Natural killer cell (primary cell): ENCODE measurements around the gene PTPRT. TPM values are rescaled to one million over a fixed set of nuclear protein-coding genes. Genes with fewer than 3 reads are reported as not detected.

Experiments used
- ATAC-seq, 3 donors: fragments of 150-1000 bp in 2 of 3; fragments of 200-7000 bp in 1 of 3; cut with Tn5 transposase; 1 replicate in 1 of 3; 2 replicates in 2 of 3; pipeline ENCODE4 v1.10.0; 2021; ENCODE audit warnings: mild to moderate bottlenecking in 2 of 3, moderate library complexity in 2 of 3
- DNase-seq, 2 donors: peaks; one replicate each; pipeline versions ENCODE4 v3.0.0 to v3.0.0-alpha.2; 2013 to 2021; ENCODE audit warnings: mixed read lengths in 1 of 2
- H3K27ac ChIP-seq: one replicate; pipeline ENCODE4 v1.5.1; 2013; ENCODE audit warnings: mild to moderate bottlenecking, low read length
- H3K27me3 ChIP-seq: one replicate; pipeline ENCODE4 v1.6.1; 2013; ENCODE audit warnings: low read length; ENCODE audit not compliant: control insufficient read depth, insufficient read depth
- H3K36me3 ChIP-seq: one replicate; pipeline ENCODE4 v1.6.1; 2013; ENCODE audit warnings: low read length; ENCODE audit not compliant: control insufficient read depth, insufficient read depth
- H3K4me1 ChIP-seq: one replicate; pipeline ENCODE4 v1.6.1; 2013; ENCODE audit warnings: low read length; ENCODE audit not compliant: control insufficient read depth, insufficient read depth
- H3K4me3 ChIP-seq: one replicate; pipeline ENCODE4 v1.5.1; 2013; ENCODE audit warnings: low read length
- H3K9me3 ChIP-seq: one replicate; pipeline ENCODE4 v1.6.1; 2013; ENCODE audit warnings: low read length; ENCODE audit not compliant: control insufficient read depth, insufficient read depth
- H3K27ac Mint-ChIP-seq, 2 donors: one replicate each; pipeline ENCODE4 v1.8.0; 2022; ENCODE audit warnings: mild to moderate bottlenecking in 2 of 2, mixed read lengths in 2 of 2, moderate library complexity in 1 of 2
- H3K27me3 Mint-ChIP-seq, 2 donors: one replicate each; pipeline ENCODE4 v1.8.0; 2022; ENCODE audit warnings: low read depth in 2 of 2, mixed read lengths in 2 of 2
- H3K36me3 Mint-ChIP-seq: one replicate; pipeline ENCODE4 v1.8.0; 2022; ENCODE audit warnings: mixed read lengths
- H3K4me1 Mint-ChIP-seq, 2 donors: one replicate each; pipeline ENCODE4 v1.8.0; 2022; ENCODE audit warnings: mixed read lengths in 2 of 2
- H3K4me3 Mint-ChIP-seq: one replicate; pipeline ENCODE4 v1.8.0; 2022; ENCODE audit warnings: mild to moderate bottlenecking, moderate library complexity, mixed read lengths
- H3K9me3 Mint-ChIP-seq, 2 donors: one replicate each; pipeline ENCODE4 v1.8.0; 2022; ENCODE audit warnings: mixed read lengths in 2 of 2
- WGBS: methylation state at CpG from one replicate; pipeline ENCODE4 v1.1.7; 2013; ENCODE audit warnings: missing lambda C conversion rate; ENCODE audit not compliant: insufficient coverage; 5-methylcytosine and 5-hydroxymethylcytosine counted together
- intact Hi-C: fragments of 100-400 bp; cut with micrococcal nuclease; formaldehyde crosslinking; loops from one replicate; pipeline ENCODE4 v1.14.2; 2022
- total RNA-seq, 4 donors: library from RNA; stranded (reverse); fragments of 120-200 nt in 1 of 4; gene quantifications; one replicate each; pipeline versions ENCODE4 v1.2.3 to v1.2.4, GENCODE V29; 2013 to 2022
- TF ChIP-seq, protein P1 (sequence below): fragments of 200-600 bp; IDR thresholded peaks from one replicate; pipeline ENCODE4 v1.8.0; 2022; ENCODE audit warnings: antibody characterized with exemption

Gene PTPRT
- total RNA-seq, 3 donors from 2014 or later (not counting 1 experiment from before 2014, with no cell fraction given) = not detected

- Mint-ChIP-seq H3K36me3 (no peaks in the 10 kb centered on the region), H3K4me3 (no peak overlapping the region), H3K27ac (no peak overlapping the region), H3K9me3 (peaks cover 3 to 4% of the 10 kb centered on the region in 2 donors), H3K4me1 (no peaks in the 10 kb centered on the region), H3K27me3 (peaks cover 0 to 4% of the 10 kb centered on the region in 2 donors)
- Histone ChIP-seq H3K9me3 (no peaks in the 10 kb centered on the region), H3K36me3 (no peaks in the 10 kb centered on the region), H3K4me3 (no peak overlapping the region), H3K27me3 (no peaks in the 10 kb centered on the region), H3K27ac (no peak overlapping the region), H3K4me1 (no peaks in the 10 kb centered on the region)
- DNase-seq (no peak), ATAC-seq (no peak)
- TF ChIP-seq, protein P1, sequence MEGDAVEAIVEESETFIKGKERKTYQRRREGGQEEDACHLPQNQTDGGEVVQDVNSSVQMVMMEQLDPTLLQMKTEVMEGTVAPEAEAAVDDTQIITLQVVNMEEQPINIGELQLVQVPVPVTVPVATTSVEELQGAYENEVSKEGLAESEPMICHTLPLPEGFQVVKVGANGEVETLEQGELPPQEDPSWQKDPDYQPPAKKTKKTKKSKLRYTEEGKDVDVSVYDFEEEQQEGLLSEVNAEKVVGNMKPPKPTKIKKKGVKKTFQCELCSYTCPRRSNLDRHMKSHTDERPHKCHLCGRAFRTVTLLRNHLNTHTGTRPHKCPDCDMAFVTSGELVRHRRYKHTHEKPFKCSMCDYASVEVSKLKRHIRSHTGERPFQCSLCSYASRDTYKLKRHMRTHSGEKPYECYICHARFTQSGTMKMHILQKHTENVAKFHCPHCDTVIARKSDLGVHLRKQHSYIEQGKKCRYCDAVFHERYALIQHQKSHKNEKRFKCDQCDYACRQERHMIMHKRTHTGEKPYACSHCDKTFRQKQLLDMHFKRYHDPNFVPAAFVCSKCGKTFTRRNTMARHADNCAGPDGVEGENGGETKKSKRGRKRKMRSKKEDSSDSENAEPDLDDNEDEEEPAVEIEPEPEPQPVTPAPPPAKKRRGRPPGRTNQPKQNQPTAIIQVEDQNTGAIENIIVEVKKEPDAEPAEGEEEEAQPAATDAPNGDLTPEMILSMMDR = no peak
- WGBS = 48% methylated on average over 4 of the region's 5 CpGs
- intact Hi-C loops = no loop called here
Measured at GRCh38 chr20:42862446-42862845, 327.3 kb downstream of the PTPRT start.

DNA sequence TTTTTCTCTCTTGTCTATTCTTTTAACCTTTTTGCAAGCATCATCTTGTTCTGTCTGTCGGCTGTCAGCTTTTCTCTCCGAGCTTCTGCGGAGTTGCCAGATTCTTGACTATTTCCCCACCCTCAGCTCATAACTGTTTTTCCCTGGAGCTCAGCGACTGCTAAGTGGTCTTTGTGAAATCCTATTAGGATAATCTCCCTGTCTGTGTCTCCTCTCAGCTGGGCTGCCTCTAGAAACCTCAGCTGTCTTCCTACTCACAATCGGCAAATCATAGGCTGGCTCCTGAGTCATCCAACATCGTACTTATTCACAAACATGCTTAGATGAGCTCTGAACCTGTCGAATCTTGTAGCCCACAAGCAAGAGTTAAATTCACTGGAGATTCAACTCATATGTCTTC, 332.3 kb downstream of the PTPRT start:
- no peaks in the 10 kb centered on the region for H3K27me3 Mint-ChIP-seq
- Histone ChIP-seq H3K4me3 (no peak overlapping the region), H3K27ac (no peak overlapping the region), H3K9me3 (no peaks in the 10 kb centered on the region), H3K27me3 (no peaks in the 10 kb centered on the region), H3K4me1 (no peaks in the 10 kb centered on the region), H3K36me3 (no peaks in the 10 kb centered on the region)
- H3K4me3 Mint-ChIP-seq = no peak overlapping the region
- no peak for ATAC-seq
- no peak overlapping the region for H3K27ac Mint-ChIP-seq
- no peak for DNase-seq
- WGBS = 80% methylated on average over 7 of the region's 7 CpGs
- TF ChIP-seq, protein P1 = no peak
- H3K4me1 Mint-ChIP-seq = no peaks in the 10 kb centered on the region
- intact Hi-C loops = no loop called here
- no peaks in the 10 kb centered on the region for H3K9me3 Mint-ChIP-seq
- no peaks in the 10 kb centered on the region for H3K36me3 Mint-ChIP-seq

DNA sequence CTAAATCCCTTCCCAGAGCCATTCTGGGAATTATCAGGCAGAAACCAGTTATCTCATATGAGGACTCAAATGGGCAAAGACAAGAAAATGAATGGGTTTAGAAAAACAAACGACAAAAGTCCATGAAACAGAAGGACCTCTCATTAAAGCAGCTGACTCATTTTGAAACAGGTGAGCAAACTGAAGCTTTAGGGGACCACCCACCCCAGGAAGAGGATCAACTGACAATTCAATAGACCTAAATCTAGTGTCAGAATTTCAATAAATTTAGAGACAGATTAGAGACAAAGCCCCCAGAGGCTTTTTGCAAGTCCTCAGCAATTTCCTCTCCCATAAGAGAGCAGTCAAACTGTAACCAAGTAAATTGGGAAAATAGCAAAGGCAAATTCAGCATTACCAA, 333.8 kb downstream of the PTPRT start:
- no peaks in the 10 kb centered on the region for H3K9me3 ChIP-seq
- H3K4me1 ChIP-seq = no peaks in the 10 kb centered on the region
- Mint-ChIP-seq H3K27ac (no peak overlapping the region), H3K4me3 (no peak overlapping the region), H3K9me3 (peaks cover 0 to under 1% of the 10 kb centered on the region in 2 donors), H3K4me1 (no peaks in the 10 kb centered on the region), H3K27me3 (no peaks in the 10 kb centered on the region), H3K36me3 (no peaks in the 10 kb centered on the region)
- no peak for ATAC-seq
- 73% methylated on average over 1 of the region's 1 CpG for WGBS
- H3K27ac ChIP-seq = no peak overlapping the region
- H3K4me3 ChIP-seq = no peak overlapping the region
- intact Hi-C loops = no loop called here
- H3K36me3 ChIP-seq = no peaks in the 10 kb centered on the region
- TF ChIP-seq, protein P1 = no peak
- DNase-seq = no peak
- no peaks in the 10 kb centered on the region for H3K27me3 ChIP-seq

DNA sequence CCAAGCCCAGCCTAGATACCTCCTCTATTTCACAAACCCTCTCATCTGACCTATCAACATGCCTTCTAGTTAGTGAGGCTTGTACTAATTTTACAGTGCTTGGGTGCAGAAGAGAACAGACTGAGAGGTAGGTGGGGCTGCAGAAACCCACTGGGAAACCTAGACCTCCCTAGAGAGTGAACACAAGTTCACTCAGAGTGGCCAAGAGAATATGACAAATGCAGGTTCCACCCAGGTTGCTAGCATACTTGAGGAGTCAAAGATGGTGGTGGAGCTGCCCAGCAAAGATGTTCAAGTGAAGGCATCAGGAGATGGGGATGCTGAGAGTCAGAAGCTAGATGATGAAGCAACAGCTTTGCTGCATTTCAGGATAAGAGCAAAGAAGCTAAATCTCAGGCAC, 337.0 kb downstream of the PTPRT start:
- peaks cover 0 to 2% of the 10 kb centered on the region in 2 donors for H3K9me3 Mint-ChIP-seq
- TF ChIP-seq, protein P1 = no peak
- H3K9me3 ChIP-seq = peaks cover 3% of the 10 kb centered on the region
- H3K36me3 ChIP-seq = no peaks in the 10 kb centered on the region
- no peak overlapping the region for H3K4me3 Mint-ChIP-seq
- H3K27me3 Mint-ChIP-seq = no peaks in the 10 kb centered on the region
- H3K27ac ChIP-seq = no peak overlapping the region
- H3K4me3 ChIP-seq = no peak overlapping the region
- no peaks in the 10 kb centered on the region for H3K36me3 Mint-ChIP-seq
- no peaks in the 10 kb centered on the region for H3K4me1 ChIP-seq
- intact Hi-C loops = no loop called here
- H3K4me1 Mint-ChIP-seq = no peaks in the 10 kb centered on the region
- DNase-seq (no peak), ATAC-seq (no peak)
- H3K27me3 ChIP-seq = no peaks in the 10 kb centered on the region
- H3K27ac Mint-ChIP-seq = no peak overlapping the region
